NCI-H146 treated with DMSO at 0.1 percent for 48 hours (cell line): ENCODE data around the gene TRIO.

ENCODE experiments used
- DNase-seq: peaks from one replicate; lab custom pipeline; 2025; ENCODE audit not compliant: unreplicated experiment; lab: John Stamatoyannopoulos, UW

Gene TRIO

GRCh38 chr5:14447958-14448911, 305.1 kb downstream of the TRIO start:
- DNase-seq: no peak

- DNase-seq: no peak
These were observed 306.0 kb downstream of the TRIO start for GRCh38 chr5:14449052-14449661.

- DNase-seq: no peak
These were observed 306.9 kb downstream of the TRIO start for GRCh38 chr5:14450018-14450524.

- DNase-seq: no peak
These were observed 307.6 kb downstream of the TRIO start for GRCh38 chr5:14450742-14451141.

GRCh38 chr5:14451871-14452270, 308.7 kb downstream of the TRIO start:
- DNase-seq: no peak

GRCh38 chr5:14452685-14453454, 309.7 kb downstream of the TRIO start:
- DNase-seq: no peak

GRCh38 chr5:14453481-14453880, 310.3 kb downstream of the TRIO start:
- no peak for DNase-seq

GRCh38 chr5:14455814-14456321, 312.7 kb downstream of the TRIO start:
- no peak for DNase-seq

GRCh38 chr5:14457476-14457875, 314.3 kb downstream of the TRIO start:
- DNase-seq: peak; percentile 19

- peak; percentile 48 for DNase-seq
These were observed 315.3 kb downstream of the TRIO start for GRCh38 chr5:14458414-14458813.

GRCh38 chr5:14460844-14461398, 317.8 kb downstream of the TRIO start:
- no peak for DNase-seq

GRCh38 chr5:14462681-14463080, 319.5 kb downstream of the TRIO start:
- no peak for DNase-seq

GRCh38 chr5:14463629-14464028, 320.5 kb downstream of the TRIO start:
- no peak for DNase-seq

GRCh38 chr5:14464096-14464495, 321.0 kb downstream of the TRIO start:
- no peak for DNase-seq

- DNase-seq: no peak
These were observed 321.5 kb downstream of the TRIO start for GRCh38 chr5:14464671-14465070.

GRCh38 chr5:14465116-14465515, 322.0 kb downstream of the TRIO start:
- no peak for DNase-seq

- no peak for DNase-seq
These were observed 322.6 kb downstream of the TRIO start for GRCh38 chr5:14465776-14466175.

GRCh38 chr5:14467251-14467650, 324.1 kb downstream of the TRIO start:
- DNase-seq: no peak

- DNase-seq: no peak
These were observed 324.7 kb downstream of the TRIO start for GRCh38 chr5:14467886-14468285.

- no peak for DNase-seq
These were observed 326.6 kb downstream of the TRIO start for GRCh38 chr5:14469551-14470377.
